Calu3 (cell line): Measurements from ENCODE around the gene LDLRAD4. TPM values are rescaled to one million over a fixed set of nuclear protein-coding genes. Genes with fewer than 3 reads are reported as not detected.

ENCODE experiments used
- BruUV-seq: library from RNA; stranded (reverse); fragments of 400-500 nt; replicated peaks from 2 replicates; lab custom pipeline; 2021; lab: Mats Ljungman, UMichigan
- CTCF ChIA-PET: fragments of 300-600 bp; sonication (Branson Sonifier 250); formaldehyde crosslinking; loops from one replicate; lab custom pipeline; 2022; ENCODE audit warnings: antibody characterized with exemption; lab: Charles Lee
- DNase-seq: peaks from one replicate; pipeline ENCODE4 v3.0.0; 2022
- H3K27ac Mint-ChIP-seq: one replicate; pipeline ENCODE4 v1.8.0; 2022; ENCODE audit warnings: mixed read lengths; ENCODE audit not compliant: unreplicated experiment
- H3K27me3 Mint-ChIP-seq: one replicate; pipeline ENCODE4 v1.8.0; 2022; ENCODE audit warnings: mixed read lengths; ENCODE audit not compliant: unreplicated experiment
- H3K36me3 Mint-ChIP-seq: one replicate; pipeline ENCODE4 v1.8.0; 2022; ENCODE audit warnings: mild to moderate bottlenecking, moderate library complexity, mixed read lengths; ENCODE audit not compliant: insufficient read depth, unreplicated experiment
- H3K4me1 Mint-ChIP-seq: one replicate; pipeline ENCODE4 v1.8.0; 2022; ENCODE audit warnings: mild to moderate bottlenecking, low read depth, mixed read lengths; ENCODE audit not compliant: unreplicated experiment
- H3K4me3 Mint-ChIP-seq: one replicate; pipeline ENCODE4 v1.8.0; 2022; ENCODE audit warnings: mild to moderate bottlenecking, low read depth, moderate library complexity, mixed read lengths; ENCODE audit not compliant: unreplicated experiment
- H3K9me3 Mint-ChIP-seq: one replicate; pipeline ENCODE4 v1.8.0; 2022; ENCODE audit warnings: low read depth, mixed read lengths; ENCODE audit not compliant: unreplicated experiment
- intact Hi-C: fragments of 100-400 bp; cut with micrococcal nuclease; formaldehyde crosslinking; loops from one replicate; pipeline ENCODE4 v1.10.0; 2022; ENCODE audit not compliant: unreplicated experiment
- total RNA-seq: library from RNA; stranded (reverse); gene quantifications from 2 replicates; pipeline ENCODE4 v1.2.3, GENCODE V29; 2022
- TF ChIP-seq, protein P1 (sequence below): fragments of 200-600 bp; IDR thresholded peaks from one replicate; pipeline ENCODE4 v1.8.0; 2022; ENCODE audit warnings: antibody characterized with exemption; ENCODE audit not compliant: unreplicated experiment

The LDLRAD4 gene
- total RNA-seq, 1 experiment from 2014 or later, result 0.50 TPM

- no peak overlapping the region for H3K4me3 Mint-ChIP-seq
- CTCF ChIA-PET, result interaction anchor here (0.5 kb wide), 1 partner anchor 62 kb away, joined by 3 read pairs; no protein-coding TSS in a partner anchor
- DNase-seq, result no peak
- H3K36me3 Mint-ChIP-seq, result peaks cover 7% of the 10 kb centered on the region
- BruUV-seq, result no TSS peak
- H3K4me1 Mint-ChIP-seq, result no peaks in the 10 kb centered on the region
- intact Hi-C loops, result no loop called here
- peaks cover 79% of the 10 kb centered on the region for H3K27me3 Mint-ChIP-seq
- no peaks in the 10 kb centered on the region for H3K9me3 Mint-ChIP-seq
- H3K27ac Mint-ChIP-seq, result no peak overlapping the region
- TF ChIP-seq, protein P1, sequence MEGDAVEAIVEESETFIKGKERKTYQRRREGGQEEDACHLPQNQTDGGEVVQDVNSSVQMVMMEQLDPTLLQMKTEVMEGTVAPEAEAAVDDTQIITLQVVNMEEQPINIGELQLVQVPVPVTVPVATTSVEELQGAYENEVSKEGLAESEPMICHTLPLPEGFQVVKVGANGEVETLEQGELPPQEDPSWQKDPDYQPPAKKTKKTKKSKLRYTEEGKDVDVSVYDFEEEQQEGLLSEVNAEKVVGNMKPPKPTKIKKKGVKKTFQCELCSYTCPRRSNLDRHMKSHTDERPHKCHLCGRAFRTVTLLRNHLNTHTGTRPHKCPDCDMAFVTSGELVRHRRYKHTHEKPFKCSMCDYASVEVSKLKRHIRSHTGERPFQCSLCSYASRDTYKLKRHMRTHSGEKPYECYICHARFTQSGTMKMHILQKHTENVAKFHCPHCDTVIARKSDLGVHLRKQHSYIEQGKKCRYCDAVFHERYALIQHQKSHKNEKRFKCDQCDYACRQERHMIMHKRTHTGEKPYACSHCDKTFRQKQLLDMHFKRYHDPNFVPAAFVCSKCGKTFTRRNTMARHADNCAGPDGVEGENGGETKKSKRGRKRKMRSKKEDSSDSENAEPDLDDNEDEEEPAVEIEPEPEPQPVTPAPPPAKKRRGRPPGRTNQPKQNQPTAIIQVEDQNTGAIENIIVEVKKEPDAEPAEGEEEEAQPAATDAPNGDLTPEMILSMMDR, result no peak
Observed at GRCh38 chr18:13524811-13525210, 306.3 kb downstream of the LDLRAD4 start.

DNA sequence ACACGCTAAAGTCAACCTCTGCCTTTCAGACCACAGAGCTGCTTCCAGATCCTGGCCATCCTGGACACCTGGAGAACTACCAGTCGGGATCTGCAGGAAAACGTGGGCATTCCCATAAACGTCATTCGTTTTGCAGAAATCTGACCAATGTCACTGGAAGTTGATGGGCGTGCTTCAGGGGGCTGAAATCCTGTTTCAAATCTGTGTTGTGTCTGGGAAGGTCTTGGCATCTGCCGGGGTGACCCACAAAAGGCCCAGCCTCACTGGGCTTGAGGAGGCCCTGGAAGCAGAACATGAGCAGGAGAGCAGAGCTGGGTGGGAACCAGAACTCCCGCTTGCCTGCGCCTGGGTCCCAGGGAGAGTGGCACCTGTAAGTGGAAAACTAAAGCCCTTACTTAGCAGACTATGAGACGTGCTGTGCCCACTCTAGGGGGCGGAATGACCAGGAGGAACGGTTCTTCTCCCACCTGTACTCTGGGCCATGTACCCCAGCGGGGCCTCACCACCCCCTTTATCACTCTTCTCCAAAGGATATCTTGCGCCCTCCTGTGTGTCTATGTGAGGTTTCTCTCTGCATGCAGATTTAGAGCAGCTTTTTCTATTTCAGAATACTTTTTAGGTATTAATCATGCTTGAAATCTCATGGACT, 306.9 kb downstream of the LDLRAD4 start:
- no TSS peak for BruUV-seq
- intact Hi-C loops, result no loop called here
- no peaks in the 10 kb centered on the region for H3K4me1 Mint-ChIP-seq
- peaks cover 79% of the 10 kb centered on the region for H3K27me3 Mint-ChIP-seq
- TF ChIP-seq, protein P1, result no peak
- no peak for DNase-seq
- no peaks in the 10 kb centered on the region for H3K9me3 Mint-ChIP-seq
- H3K36me3 Mint-ChIP-seq, result peaks cover 7% of the 10 kb centered on the region
- H3K27ac Mint-ChIP-seq, result no peak overlapping the region
- H3K4me3 Mint-ChIP-seq, result no peak overlapping the region
- CTCF ChIA-PET, result no interaction called here

- DNase-seq, result no peak
- Mint-ChIP-seq H3K36me3 (peaks cover 7% of the 10 kb centered on the region), H3K9me3 (no peaks in the 10 kb centered on the region), H3K27me3 (peaks cover 75% of the 10 kb centered on the region), H3K4me1 (no peaks in the 10 kb centered on the region), H3K4me3 (no peak overlapping the region), H3K27ac (no peak overlapping the region)
- CTCF ChIA-PET, result no interaction called here
- TF ChIP-seq, protein P1, result no peak
- no TSS peak for BruUV-seq
- intact Hi-C loops, result no loop called here
Observed at GRCh38 chr18:13526519-13526918, 308.0 kb downstream of the LDLRAD4 start.

- BruUV-seq, result no TSS peak
- Mint-ChIP-seq H3K27ac (no peak overlapping the region), H3K36me3 (peaks cover 7% of the 10 kb centered on the region), H3K4me3 (no peak overlapping the region), H3K4me1 (no peaks in the 10 kb centered on the region), H3K27me3 (peaks cover 75% of the 10 kb centered on the region), H3K9me3 (no peaks in the 10 kb centered on the region)
- no peak for DNase-seq
- CTCF ChIA-PET, result interaction anchor here (1.2 kb wide), 1 partner anchor 9 kb away, joined by 3 read pairs; no protein-coding TSS in a partner anchor
- TF ChIP-seq, protein P1, result no peak
- intact Hi-C loops, result no loop called here
Observed at GRCh38 chr18:13527256-13527655, 308.7 kb downstream of the LDLRAD4 start.
